SH-SY5Y (cell line): ENCODE results near the gene GSG1L.

ENCODE experiments used
- GATA2 ChIP-seq: IDR thresholded peaks from 2 replicates; pipeline ENCODE4 v1.6.1; 2011; ENCODE audit warnings: mild to moderate bottlenecking, low read depth, low read length
- GATA3 ChIP-seq: IDR thresholded peaks from 2 replicates; pipeline ENCODE4 v1.6.1; 2011; ENCODE audit warnings: low read depth, mild to moderate bottlenecking, low read length, moderate library complexity

The GSG1L gene

DNA sequence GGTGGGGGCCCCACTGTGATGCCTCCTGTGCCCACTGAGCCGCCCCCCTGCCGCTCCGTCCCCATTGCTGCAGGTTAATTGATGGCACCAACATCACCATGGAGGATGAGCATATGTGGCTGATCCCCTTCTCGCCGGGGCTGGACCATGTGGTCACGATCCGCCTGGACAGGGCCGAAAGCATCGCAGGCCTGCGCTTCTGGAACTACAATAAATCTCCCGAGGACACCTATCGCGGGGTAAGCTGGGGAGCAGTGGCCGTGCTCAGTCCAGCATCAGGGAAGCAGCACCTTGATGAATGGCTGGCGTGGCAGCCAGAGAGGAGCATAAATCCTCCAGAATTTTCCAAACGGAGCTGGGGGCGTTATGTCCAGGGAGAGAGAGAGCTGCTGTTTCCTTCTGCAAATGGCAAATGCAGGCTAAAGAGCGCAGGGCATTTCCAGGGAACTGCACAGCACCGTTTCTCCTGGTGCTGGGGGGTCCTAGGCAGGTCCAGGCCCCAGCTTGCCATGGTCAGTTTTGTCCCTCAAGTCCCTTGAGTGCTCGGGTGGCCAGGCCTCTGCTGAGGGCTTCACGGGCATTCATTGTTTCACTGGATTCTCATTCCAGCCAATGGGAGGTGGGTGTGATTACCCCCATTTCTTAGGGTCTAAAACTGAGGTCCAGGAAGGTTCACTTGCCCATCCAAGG is 297.1 kb downstream of the GSG1L start:
- no peak for TF ChIP-seq GATA2
- TF ChIP-seq GATA3 = no peak

DNA sequence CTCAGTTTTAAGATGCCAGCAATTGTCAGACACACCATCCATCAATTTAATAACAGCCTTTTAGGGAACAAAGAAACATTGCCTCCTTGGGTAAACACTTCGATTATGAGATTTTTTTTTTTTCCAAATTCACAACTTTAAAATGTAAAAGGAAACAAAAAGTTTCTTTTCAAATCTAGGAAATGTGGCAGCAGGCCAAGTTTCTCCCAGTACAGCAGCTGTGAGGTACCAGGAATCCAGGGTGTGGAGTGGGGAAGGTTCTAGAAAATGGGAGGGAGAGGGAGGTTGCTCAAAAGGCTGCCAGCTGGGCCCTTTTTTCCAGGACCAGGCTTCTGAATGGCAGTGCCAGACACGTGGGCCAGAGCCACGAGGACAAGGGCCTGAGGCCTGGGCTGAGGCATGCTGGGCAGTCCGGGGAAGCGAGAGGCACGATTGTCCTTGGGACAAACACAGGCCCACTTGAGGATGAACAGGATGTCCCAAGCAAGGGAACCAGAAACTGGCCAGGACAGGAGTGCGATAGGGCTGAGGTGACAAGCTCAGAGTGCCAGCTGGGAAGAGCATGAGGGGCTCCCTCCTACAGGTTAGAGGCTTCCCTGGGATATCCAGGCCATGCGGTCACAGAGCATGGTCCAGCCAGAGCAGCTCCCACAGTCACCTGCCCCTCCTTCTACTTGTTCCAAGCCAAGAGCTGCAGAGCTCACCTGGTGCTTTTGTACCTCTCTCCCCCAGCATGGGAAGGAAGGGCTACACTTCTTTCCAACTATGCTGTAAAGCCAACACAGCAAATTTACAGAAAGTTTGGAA is 298.4 kb downstream of the GSG1L start:
- TF ChIP-seq GATA2 = no peak
- TF ChIP-seq GATA3 = no peak

DNA sequence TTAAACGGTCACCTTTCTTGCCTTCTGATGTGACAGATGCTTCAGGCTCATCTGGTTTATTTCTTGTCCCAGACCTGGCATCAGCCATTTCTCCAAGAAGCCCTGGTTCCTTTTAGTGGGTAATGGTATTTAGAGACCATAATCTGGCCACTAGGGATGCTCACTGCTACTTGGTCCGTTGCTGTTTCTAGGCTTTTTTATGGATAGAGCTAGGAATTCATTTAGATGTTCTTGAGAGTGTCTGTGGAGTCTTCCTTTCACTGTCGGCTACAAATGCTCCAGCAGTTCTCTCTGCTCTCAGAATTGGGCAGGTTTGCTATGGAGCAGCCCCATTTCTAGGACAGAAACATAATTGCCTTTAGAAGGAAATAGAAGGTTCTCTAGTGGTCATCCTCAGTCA is 299.1 kb downstream of the GSG1L start:
- TF ChIP-seq GATA2 (no peak), GATA3 (no peak)

DNA sequence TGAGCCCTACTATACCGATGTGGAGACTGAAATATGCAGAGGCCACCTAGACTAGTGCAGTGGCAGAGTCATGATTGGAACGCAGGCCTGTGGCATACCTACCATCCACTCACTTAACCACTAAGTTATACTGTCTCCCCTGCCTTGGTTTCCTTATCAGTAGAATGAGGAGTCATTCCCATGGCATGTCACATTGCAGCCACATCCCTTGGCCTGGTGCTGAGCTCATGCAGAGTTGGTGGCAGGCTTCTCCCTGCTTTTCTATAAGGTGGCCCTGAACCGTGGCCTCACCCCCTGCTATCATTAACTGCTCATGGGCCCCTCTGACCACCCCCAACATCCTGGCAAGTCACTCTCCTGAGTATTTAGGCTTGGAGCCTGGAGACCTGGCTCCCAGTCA is 301.1 kb downstream of the GSG1L start:
- TF ChIP-seq GATA3 (no peak), GATA2 (no peak)

DNA sequence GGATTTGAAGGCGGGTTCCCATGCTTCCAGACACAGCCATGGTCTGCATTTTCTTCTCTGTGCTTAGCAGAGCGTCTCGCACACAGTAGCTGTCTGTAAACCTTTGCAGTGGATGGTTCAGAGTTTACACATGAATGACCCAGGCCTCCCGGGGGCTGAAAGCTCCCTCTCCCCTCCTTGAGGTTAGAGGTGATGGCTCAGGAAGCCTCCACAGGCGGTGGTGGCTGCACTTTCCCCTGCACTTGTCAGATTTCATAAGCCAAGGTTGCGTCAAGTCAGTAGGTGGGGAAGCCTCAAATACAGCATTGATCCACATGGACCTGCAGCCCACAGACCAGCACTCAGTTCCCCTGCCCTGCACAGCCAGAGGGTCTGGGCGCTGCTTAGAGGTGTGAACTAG is 301.7 kb downstream of the GSG1L start:
- TF ChIP-seq GATA2 (no peak), GATA3 (no peak)

DNA sequence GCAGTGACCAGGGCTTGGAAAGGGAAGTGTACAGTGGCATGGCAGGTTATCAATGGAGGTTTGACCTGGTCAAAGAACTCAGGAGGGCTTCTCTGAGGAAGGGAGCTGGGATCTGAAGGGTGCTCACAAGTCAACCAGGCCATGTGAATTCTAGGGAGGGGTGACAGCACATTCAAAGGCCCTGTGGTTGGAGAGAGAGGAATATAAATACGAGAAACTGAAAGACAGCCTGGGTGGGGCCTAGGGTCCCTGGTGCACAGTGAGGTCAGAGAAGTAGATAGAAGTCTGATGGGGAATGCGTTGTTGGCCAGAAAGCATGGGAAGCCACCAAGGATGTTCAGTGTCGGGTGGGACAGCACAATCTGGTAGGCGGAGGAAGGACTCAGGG is 302.7 kb downstream of the GSG1L start:
- TF ChIP-seq GATA3 (no peak), GATA2 (no peak)

DNA sequence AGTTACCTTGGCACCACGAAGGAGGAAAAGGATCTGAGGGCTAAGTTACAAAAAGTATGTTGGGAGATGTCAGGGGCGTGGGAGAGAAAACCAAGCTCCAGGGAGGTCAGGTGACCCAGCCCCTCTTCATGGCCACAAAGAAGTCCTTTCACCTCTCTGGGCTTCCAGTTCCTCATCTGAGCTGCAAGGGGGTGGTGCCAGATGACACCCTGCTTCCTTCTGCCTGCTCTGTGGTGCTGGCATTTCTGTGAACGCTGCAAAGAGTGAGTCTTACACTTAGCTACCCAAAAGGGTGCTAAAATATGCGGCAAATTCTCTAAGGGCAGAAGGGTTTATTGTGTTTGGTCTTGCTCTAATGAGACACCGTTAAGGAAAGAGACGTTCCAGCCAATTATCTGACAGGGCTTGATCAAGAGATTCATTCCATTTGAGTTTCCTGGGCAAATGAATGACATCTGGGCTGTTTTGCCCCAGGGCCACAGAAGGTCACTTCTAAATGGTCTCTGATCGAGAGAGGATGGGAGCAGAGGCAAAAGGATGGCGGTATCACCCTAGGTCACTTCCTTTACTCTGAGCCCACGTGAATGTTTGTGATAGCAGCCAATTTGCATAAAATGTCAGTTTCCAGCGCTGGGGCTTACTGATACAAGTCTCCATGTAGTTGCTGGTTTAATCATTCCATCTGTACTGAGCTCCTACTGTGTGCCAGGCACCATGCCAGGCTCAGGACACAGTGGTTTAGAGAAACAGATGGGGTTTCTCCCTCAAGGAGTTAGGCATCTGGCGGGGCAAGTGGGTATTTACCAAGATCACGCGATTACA is 303.3 kb downstream of the GSG1L start:
- TF ChIP-seq GATA2 (no peak), GATA3 (no peak)

DNA sequence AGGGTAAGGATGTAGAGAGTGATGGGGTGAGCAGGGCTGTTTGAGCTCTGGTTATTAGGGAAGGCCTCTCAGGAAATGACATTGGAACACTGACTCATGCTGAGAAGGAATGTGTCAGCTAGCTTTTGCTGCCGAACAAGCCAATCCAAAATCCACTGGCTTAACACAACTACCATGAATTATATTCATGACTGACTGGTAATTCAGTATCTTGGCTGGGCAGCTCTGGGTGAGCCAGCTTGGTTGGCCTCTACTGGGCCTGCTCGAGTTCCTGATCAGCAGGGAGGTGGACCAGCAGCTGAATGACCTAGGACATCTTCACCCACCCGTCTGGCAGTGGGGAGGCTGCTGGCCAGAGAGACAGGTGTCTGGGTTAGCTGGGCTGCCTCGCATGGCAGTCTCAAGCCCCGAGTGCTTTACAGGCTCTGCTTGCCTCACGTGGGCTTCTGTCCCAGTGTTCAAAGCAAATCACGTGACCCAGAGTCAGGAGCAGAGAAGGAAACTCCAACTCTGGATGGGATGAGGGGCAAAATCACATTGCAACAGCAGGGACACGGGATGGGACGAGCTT is 304.1 kb downstream of the GSG1L start:
- TF ChIP-seq GATA2 (no peak), GATA3 (no peak)

DNA sequence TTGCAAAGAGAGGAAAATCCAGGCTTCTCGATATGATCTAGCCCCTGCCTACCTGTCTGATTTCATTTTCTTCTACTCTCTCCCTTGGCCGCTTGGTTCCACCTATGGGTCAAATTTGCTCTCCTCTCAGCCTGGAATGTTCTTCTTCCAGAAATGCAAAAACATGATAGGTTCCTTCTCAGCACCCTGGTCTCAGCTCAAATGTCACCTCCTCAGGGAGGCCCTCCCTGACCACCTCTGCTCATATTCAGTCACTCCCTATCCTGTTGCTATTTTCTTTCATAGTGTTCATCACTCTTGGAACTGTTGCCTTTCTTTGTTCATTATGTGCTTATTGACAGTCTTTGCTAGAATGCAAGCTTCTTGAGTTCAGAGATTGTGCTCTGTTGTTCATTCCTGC is 305.0 kb downstream of the GSG1L start:
- TF ChIP-seq GATA2 (no peak), GATA3 (no peak)

DNA sequence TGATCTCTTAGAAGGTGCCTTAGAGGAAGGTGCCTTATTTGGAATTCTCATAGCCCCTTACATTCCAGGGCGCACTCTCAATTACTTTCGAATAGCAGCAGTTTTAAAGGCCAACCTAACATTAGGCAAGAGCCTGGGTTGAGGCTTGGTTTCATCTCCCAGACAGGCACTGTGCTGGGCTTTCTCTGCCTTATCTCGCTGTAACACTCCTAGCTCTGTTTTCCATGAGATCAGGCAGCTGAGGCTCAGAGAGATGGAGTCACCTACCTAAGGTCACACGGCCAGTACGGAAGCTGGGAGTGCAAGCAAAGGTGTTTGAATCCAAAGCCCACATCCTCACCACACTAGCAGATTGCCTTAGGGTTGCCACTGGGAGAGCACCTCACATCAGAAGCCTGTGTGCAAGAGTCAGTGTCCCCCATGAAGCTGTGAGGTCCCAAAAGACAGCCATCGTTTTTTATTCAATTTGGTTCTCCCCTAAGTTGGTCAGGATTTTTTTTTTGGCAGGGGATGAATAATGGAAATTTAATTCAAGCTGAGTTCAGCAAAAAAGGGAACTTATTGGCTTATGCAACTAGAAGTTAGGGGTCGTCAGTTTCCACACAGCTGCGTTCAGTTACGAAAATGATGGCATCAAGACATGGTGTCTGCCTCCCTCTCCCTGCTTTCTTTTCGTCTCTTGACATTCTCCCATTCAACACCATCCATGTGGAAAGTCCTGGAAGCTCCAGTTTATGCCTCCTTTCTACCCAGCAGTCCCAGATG is 307.1 kb downstream of the GSG1L start:
- no peak for TF ChIP-seq GATA2

DNA sequence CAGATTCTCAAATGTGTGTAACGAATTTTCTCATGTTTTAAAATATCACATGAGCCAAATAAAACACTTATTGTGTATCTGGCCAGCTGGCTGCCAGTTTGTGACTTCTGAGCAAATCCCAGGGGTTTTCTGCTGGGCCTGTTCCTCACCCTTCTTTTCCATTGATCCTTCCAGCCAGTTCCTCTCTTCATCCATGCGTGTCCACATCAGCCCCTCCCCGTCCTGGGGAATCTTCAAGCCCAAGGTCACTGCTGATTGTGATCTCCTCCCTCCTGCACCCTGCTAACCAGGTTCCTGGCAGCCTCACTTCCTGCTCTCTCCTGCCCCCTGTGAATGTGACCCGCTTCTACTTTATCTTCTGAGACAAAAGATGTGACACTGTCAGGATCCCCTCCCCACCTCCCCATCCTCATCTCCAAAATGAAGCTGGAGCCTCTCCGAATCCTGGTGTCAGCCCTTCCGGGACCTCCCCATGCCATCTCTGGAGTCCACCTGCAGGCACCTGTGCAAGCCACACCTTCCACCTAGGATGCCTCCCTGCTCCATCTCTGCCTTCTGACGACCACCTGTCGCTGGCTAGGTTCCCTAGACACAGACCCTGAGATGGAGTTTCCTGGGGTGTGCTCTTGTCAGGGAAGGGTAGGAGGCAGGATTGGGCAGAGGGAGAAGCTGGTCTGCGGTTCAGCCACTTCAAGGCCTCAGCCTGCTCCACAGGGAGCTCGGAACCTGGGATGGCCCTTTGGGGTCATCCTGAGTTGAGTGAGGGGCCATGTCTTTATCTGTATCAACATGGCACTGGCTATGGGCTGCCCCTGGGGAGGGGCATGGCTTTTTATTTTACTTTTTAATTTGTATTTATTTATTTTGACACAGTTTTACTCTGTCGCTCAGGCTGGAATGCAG is 308.5 kb downstream of the GSG1L start:
- TF ChIP-seq GATA2 (no peak), GATA3 (no peak)

DNA sequence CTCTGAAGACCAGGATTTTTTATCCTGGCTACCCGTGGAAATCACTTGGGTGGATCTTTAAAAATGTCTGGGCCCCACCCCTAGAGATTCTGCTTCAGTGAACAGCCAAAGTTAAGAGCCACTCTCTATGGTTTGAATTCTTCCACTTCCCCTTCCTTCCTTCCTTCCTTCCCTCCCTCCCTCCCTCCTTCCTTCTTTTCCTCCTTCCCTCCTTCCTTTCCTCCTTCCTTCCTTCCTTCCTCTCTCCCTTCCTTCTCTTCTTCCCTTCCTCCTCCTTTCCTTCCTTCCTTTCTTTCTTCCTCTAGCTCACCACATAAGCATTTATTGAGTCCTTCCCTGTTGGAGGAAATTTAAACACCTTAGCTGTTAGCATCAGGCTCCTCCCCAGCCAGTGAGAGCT is 310.0 kb downstream of the GSG1L start:
- TF ChIP-seq GATA2 (no peak), GATA3 (no peak)

DNA sequence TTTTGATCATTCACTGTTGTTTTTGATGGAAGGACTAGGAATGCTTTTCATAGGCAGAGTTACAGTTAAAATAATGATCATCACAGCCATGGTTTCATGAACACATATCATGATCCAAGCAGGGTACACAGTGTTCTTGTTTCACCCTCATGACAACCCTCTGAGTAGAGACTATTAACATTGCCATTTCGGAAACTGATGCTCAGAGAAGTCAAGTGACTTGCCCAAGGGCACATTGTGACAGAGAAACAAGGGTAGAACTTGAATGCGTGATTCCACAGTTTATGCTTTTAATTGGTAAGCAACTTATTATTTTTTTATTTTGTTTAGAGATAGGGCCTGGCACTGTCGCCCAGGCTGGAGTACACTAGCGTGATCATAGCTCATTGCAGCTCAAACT is 311.3 kb downstream of the GSG1L start:
- TF ChIP-seq GATA2 (no peak), GATA3 (no peak)
